WTC11 (cell line): ENCODE measurements around the gene TVP23A. TPM values are rescaled to one million over a fixed set of nuclear protein-coding genes. Genes with fewer than 3 reads are reported as not detected.

Experiments used
- ATAC-seq: fragments of 200-7000 bp; cut with Tn5 transposase; 2 replicates; pipeline ENCODE4 v1.10.0; 2021; ENCODE audit warnings: mild to moderate bottlenecking, moderate library complexity
- CTCF ChIA-PET: fragments of 300-600 bp; sonication (Branson Sonifier 250); formaldehyde crosslinking; loops from one replicate; lab custom pipeline; 2021; ENCODE audit warnings: antibody characterized with exemption; lab: Charles Lee
- POLR2A ChIA-PET: fragments of 350-600 bp; sonication (Branson Sonifier 250); formaldehyde crosslinking; loops from one replicate; lab custom pipeline; 2021; ENCODE audit warnings: antibody characterized with exemption; lab: Charles Lee
- DNase-seq: peaks from one replicate; pipeline ENCODE4 v3.0.0; 2021; ENCODE audit warnings: low spot score
- H3K27ac Mint-ChIP-seq: 2 replicates; pipeline ENCODE4 v1.8.0; 2021; ENCODE audit warnings: mixed read lengths
- H3K27me3 Mint-ChIP-seq: 2 replicates; pipeline ENCODE4 v1.8.0; 2021; ENCODE audit warnings: low read depth, mild to moderate bottlenecking, moderate library complexity, mixed read lengths
- H3K36me3 Mint-ChIP-seq: 2 replicates; pipeline ENCODE4 v1.8.0; 2021; ENCODE audit warnings: mixed read lengths
- H3K4me1 Mint-ChIP-seq: 2 replicates; pipeline ENCODE4 v1.8.0; 2022; ENCODE audit warnings: mixed read lengths
- H3K4me3 Mint-ChIP-seq: 2 replicates; pipeline ENCODE4 v1.8.0; 2021; ENCODE audit warnings: mild to moderate bottlenecking, moderate library complexity, mixed read lengths
- H3K9me3 Mint-ChIP-seq: 2 replicates; pipeline ENCODE4 v1.8.0; 2021; ENCODE audit warnings: mixed read lengths
- ATF2 ChIP-seq: sonication (generic); formaldehyde crosslinking; IDR thresholded peaks from 2 replicates; pipeline ENCODE4 v1.8.1; 2022; ENCODE audit warnings: low read depth, missing genetic modification reagents, borderline replicate concordance
- ESRRA ChIP-seq: sonication (generic); formaldehyde crosslinking; IDR thresholded peaks from 2 replicates; pipeline ENCODE4 v1.8.1; 2022; ENCODE audit warnings: mild to moderate bottlenecking, missing genetic modification reagents, borderline replicate concordance
- ETV6 ChIP-seq: sonication (generic); formaldehyde crosslinking; IDR thresholded peaks from 2 replicates; pipeline ENCODE4 v1.8.1; 2022; ENCODE audit warnings: mild to moderate bottlenecking, missing genetic modification reagents
- HMGXB4 ChIP-seq: sonication (generic); formaldehyde crosslinking; IDR thresholded peaks from 2 replicates; pipeline ENCODE4 v1.8.1; 2023; ENCODE audit warnings: mild to moderate bottlenecking, moderate library complexity, missing genetic modification reagents
- NFE2L1 ChIP-seq: sonication (generic); formaldehyde crosslinking; IDR thresholded peaks from 2 replicates; pipeline ENCODE4 v1.8.1; 2023; ENCODE audit warnings: missing genetic modification reagents
- OVOL2 ChIP-seq: fragments of 250-450 bp; sonication (Bioruptor Pico); IDR thresholded peaks from 2 replicates; pipeline ENCODE4 v1.9.0; 2021; ENCODE audit warnings: mild to moderate bottlenecking, borderline replicate concordance
- PRDM15 ChIP-seq: sonication (generic); formaldehyde crosslinking; IDR thresholded peaks from 2 replicates; pipeline ENCODE4 v1.8.0; 2022; ENCODE audit warnings: missing genetic modification reagents
- SMAD4 ChIP-seq: sonication (generic); formaldehyde crosslinking; IDR thresholded peaks from 2 replicates; pipeline ENCODE4 v1.8.0; 2022; ENCODE audit warnings: mild to moderate bottlenecking, missing genetic modification reagents
- SP1 ChIP-seq: sonication (generic); formaldehyde crosslinking; conservative IDR thresholded peaks from 2 replicates; pipeline ENCODE4 v1.8.1; 2022; ENCODE audit warnings: missing genetic modification reagents
- TEAD1 ChIP-seq: sonication (generic); formaldehyde crosslinking; IDR thresholded peaks from 2 replicates; pipeline ENCODE4 v1.8.0; 2022; ENCODE audit warnings: mild to moderate bottlenecking, missing genetic modification reagents
- ZNF121 ChIP-seq: sonication (generic); formaldehyde crosslinking; IDR thresholded peaks from 2 replicates; pipeline ENCODE4 v1.8.0; 2023; ENCODE audit warnings: missing genetic modification reagents
- ZNF219 ChIP-seq: sonication (generic); formaldehyde crosslinking; IDR thresholded peaks from 2 replicates; pipeline ENCODE4 v1.8.0; 2023; ENCODE audit warnings: missing genetic modification reagents, mild to moderate bottlenecking, borderline replicate concordance
- ZNF281 ChIP-seq: sonication (generic); formaldehyde crosslinking; IDR thresholded peaks from 2 replicates; pipeline ENCODE4 v1.8.0; 2023; ENCODE audit warnings: mild to moderate bottlenecking, missing genetic modification reagents
- ZNF423 ChIP-seq: fragments of 250-450 bp; sonication (Bioruptor Pico); IDR thresholded peaks from 2 replicates; pipeline ENCODE4 v2.1.2; 2022; ENCODE audit warnings: mild to moderate bottlenecking, moderate library complexity
- total RNA-seq: library from RNA; stranded (reverse); gene quantifications from 3 replicates; pipeline ENCODE4 v1.2.3, GENCODE V29; 2021
- TF ChIP-seq, protein P1 (sequence below): sonication (generic); formaldehyde crosslinking; IDR thresholded peaks from 2 replicates; pipeline ENCODE4 v1.8.0; 2022; ENCODE audit warnings: mild to moderate bottlenecking, missing genetic modification reagents
- TF ChIP-seq, protein P2 (sequence below): sonication (generic); formaldehyde crosslinking; conservative IDR thresholded peaks from 2 replicates; pipeline ENCODE4 v1.8.1; 2023; ENCODE audit warnings: mild to moderate bottlenecking, low read depth, missing genetic modification reagents, moderate library complexity

TVP23A gene
- total RNA-seq, 1 experiment from 2014 or later: 1.2 TPM

GRCh38 chr16:10849736-10850477 is 31.3 kb upstream of the TVP23A start:
- no peak overlapping the region for H3K4me3 Mint-ChIP-seq
- H3K36me3 Mint-ChIP-seq: no peaks in the 10 kb centered on the region
- TF ChIP-seq, protein P1, sequence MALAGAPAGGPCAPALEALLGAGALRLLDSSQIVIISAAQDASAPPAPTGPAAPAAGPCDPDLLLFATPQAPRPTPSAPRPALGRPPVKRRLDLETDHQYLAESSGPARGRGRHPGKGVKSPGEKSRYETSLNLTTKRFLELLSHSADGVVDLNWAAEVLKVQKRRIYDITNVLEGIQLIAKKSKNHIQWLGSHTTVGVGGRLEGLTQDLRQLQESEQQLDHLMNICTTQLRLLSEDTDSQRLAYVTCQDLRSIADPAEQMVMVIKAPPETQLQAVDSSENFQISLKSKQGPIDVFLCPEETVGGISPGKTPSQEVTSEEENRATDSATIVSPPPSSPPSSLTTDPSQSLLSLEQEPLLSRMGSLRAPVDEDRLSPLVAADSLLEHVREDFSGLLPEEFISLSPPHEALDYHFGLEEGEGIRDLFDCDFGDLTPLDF (CRISPR knock-in tag): no peak
- no peak for TF ChIP-seq OVOL2 (CRISPR knock-in tag)
- no peak for TF ChIP-seq ZNF219 (CRISPR knock-in tag)
- no peak for TF ChIP-seq ETV6 (CRISPR knock-in tag)
- TF ChIP-seq PRDM15: no peak
- no peak for TF ChIP-seq TEAD1 (CRISPR knock-in tag)
- no peak for TF ChIP-seq SMAD4 (CRISPR knock-in tag)
- no peak for TF ChIP-seq ESRRA (CRISPR knock-in tag)
- no peak for TF ChIP-seq SP1 (CRISPR knock-in tag)
- TF ChIP-seq ZNF281 (CRISPR knock-in tag): no peak
- TF ChIP-seq ZNF423 (CRISPR knock-in tag): no peak
- TF ChIP-seq ATF2 (CRISPR knock-in tag): no peak
- TF ChIP-seq NFE2L1 (CRISPR knock-in tag): no peak
- no peak for TF ChIP-seq ZNF121 (CRISPR knock-in tag)
- TF ChIP-seq, protein P2, sequence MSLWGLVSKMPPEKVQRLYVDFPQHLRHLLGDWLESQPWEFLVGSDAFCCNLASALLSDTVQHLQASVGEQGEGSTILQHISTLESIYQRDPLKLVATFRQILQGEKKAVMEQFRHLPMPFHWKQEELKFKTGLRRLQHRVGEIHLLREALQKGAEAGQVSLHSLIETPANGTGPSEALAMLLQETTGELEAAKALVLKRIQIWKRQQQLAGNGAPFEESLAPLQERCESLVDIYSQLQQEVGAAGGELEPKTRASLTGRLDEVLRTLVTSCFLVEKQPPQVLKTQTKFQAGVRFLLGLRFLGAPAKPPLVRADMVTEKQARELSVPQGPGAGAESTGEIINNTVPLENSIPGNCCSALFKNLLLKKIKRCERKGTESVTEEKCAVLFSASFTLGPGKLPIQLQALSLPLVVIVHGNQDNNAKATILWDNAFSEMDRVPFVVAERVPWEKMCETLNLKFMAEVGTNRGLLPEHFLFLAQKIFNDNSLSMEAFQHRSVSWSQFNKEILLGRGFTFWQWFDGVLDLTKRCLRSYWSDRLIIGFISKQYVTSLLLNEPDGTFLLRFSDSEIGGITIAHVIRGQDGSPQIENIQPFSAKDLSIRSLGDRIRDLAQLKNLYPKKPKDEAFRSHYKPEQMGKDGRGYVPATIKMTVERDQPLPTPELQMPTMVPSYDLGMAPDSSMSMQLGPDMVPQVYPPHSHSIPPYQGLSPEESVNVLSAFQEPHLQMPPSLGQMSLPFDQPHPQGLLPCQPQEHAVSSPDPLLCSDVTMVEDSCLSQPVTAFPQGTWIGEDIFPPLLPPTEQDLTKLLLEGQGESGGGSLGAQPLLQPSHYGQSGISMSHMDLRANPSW (CRISPR knock-in tag): no peak
- no peak for TF ChIP-seq HMGXB4
- H3K27me3 Mint-ChIP-seq: peaks cover 2% of the 10 kb centered on the region; the same call in 1 of the 2 replicates
- no peak for ATAC-seq
- H3K9me3 Mint-ChIP-seq: no peaks in the 10 kb centered on the region
- ChIA-PET POLR2A (interaction anchor here (0.6 to 0.7 kb wide), 2 partner anchors 30 to 32 kb away, joined by 3 read pairs; no protein-coding TSS in a partner anchor), CTCF (interaction anchor here (0.5 to 1.6 kb wide), 2 partner anchors 69 to 406 kb away, joined by 3 to 8 read pairs; partner anchors contain the start of gene SOCS1)
- no peaks in the 10 kb centered on the region for H3K4me1 Mint-ChIP-seq
- no peak overlapping the region for H3K27ac Mint-ChIP-seq
- no peak for DNase-seq
